Activated CD4-positive, alpha-beta T cell treated with anti-CD3 and anti-CD28 coated beads, Interleukin-2, amount 50 U/mL, for 1 hour (primary cell): ENCODE results near the gene OXT.

Experiments
- DNase-seq: peaks from one replicate; pipeline ENCODE4 v3.0.0-alpha.2; 2020

The OXT gene

GRCh38 chr20:3088031-3088430 is 16.6 kb downstream of the OXT start:
- no peak for DNase-seq

DNA sequence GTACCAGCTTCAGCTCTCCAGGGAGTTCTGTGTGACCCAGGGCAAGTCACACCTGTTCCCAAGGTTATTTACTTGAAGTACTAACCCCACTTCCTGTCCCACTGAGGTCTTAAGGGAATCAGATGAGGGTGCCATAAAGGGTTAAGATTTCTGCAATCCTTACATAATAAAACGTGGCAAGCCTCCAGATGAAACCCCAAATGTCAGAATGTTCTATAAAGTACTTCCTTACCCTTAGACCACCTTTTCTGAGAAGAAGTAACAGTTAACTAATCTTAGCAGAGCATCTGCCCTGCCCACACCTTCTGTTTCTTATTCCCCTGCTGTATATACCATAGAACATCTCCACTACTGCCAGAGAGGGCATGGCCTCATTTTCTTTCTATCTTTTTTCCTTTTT is 19.1 kb downstream of the OXT start:
- DNase-seq = no peak

GRCh38 chr20:3092611-3093379 is 21.4 kb downstream of the OXT start:
- peak; percentile 54 for DNase-seq

DNA sequence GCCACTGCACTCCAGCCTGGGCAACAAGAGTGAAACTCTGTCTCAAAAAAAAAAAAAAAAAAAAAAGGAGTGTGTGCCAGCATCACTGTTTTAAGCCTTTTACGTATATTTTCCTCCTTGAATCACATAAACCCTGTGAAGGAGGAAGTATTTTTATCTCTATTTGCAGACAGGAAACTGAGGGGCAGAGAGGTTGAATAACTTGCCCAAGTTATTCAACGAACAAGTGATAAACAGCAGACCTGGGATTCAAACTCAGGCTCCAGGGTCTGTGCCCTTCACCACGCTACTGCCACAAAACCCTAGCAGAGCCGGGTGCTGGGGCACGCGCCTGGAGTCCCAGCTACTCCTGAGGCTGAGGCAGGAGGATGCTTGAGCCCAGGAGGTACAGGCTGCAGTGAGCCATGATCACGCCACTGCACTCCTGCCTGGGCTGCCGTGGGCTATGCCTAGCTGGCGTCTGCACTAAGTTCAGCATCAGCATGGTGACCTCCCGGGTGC is 22.5 kb downstream of the OXT start:
- DNase-seq = peak; percentile 32

DNA sequence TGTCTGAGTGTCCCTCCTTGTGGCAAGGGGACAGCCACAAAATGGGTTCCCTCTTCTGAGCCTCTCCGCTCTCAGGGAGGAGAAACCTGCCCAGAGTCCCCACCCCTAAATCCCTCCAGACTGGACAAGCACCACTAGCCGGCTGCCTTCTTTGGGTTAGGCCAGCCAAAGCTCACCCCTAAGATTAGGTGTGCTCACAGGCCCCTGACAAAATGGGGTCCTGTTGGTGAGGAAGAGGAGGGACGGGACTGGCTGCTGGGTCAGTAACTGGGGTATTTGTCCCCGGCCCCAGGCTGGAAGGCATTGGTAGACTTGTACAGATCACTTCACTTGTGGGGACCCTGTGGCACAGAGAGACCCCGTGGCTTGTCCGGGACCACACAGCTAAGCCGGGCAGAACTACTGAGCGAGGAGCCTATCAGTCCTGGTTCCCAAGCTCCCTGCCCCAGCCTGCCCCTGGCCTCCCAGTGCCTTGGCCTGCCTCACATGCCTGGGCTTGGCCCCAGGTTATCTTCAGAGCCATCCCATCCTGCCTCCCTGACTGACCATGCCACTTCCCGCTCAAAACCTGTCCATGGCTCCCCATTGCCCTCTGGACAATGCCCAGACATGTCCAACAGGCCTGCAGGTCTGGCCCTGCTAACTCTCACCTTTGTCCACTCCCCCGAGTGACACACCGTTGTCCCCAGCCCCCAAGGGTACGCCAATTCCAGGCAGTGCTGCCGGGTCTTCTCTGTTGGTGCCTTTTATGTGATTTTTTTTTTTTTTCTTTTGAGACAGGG is 23.6 kb downstream of the OXT start:
- DNase-seq = no peak

GRCh38 chr20:3100480-3100879 is 29.1 kb downstream of the OXT start:
- no peak for DNase-seq

GRCh38 chr20:3101251-3101650 is 29.8 kb downstream of the OXT start:
- DNase-seq = no peak

GRCh38 chr20:3101737-3102574 is 30.5 kb downstream of the OXT start:
- peak; percentile 39 for DNase-seq

DNA sequence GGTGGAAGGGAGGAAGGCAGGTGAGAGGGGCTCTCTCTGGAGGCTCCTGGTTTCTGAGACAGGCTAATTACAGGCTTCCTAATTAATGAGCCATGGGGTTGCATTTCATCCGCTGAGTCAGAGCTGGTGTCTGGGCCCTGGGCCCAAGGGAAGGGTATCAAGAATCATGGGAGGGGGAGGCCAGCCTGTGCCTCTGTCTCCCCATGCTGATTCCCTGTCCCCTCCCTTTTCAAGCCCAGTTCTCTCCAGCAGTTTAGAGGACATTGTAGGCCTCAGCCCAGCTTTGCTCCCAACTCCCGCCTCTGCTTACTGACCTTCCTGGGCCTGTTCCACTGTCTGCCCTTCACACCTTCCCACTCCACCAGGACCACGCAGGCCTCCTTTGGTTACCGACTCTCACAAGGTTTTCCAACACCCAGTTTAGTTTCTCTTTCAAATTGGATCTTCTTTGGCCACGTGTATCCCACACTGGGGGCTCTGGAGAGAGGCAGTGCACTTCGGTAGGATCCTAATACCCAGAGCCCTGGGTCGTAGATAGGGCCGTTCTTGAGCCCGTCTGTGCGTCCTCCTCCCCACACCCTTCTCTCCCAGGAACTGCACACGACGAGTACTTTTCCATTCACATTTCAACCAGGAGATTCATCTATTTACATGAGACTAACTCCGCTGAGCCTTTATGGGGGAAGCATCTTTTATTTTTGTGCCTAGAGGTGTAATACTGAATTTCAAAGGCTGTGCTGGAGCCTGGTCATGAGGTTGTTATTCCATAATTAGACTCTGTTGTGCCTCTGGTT is 31.4 kb downstream of the OXT start:
- no peak for DNase-seq

- DNase-seq = no peak
These were observed 32.1 kb downstream of the OXT start for GRCh38 chr20:3103369-3104032.

- no peak for DNase-seq
These were observed 34.1 kb downstream of the OXT start for GRCh38 chr20:3105256-3106137.

- DNase-seq = no peak
These were observed 34.8 kb downstream of the OXT start for GRCh38 chr20:3106185-3106584.

DNA sequence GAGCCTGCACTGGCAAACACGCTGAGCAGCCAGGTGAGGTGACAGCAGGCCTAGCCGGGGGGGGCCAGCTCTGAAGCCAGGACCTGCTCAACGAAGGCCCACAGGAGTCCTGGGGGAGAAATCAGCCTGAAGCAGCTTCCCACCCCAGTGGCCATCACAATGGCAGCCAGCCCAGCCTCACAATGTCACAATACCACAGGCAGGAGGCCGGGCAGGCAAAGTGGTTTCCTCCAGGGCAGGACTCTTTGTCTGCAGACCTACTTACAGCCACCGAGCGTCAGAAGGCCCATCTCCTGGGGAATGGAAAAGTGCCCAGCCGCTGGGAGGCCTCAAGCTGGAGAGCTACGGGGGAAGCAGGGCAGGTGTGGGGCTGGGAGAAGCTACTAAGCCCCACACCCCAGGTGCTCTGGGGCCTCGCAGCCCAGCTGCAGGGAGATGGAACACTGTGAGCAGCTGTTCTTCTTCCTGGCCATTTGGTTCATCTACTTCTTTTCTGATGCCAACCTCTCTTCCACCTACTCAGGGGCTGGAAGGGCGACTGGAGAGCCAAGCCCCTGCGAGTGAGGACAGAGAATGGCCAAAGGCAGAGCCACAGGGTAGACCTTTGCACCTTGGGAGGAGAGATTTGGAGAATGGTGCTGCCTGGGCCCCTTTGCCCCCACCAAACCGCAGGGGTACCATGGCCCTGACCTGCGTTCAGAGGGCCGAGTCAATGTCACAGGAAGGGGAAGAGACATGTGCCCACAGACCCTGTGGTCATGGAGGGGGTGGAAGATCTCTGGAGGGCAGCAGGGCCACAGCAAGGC is 35.4 kb downstream of the OXT start:
- DNase-seq = no peak

GRCh38 chr20:3107464-3108025 is 36.1 kb downstream of the OXT start:
- DNase-seq = no peak

GRCh38 chr20:3109350-3110302 is 38.2 kb downstream of the OXT start:
- no peak for DNase-seq

- DNase-seq = no peak
These were observed 40.1 kb downstream of the OXT start for GRCh38 chr20:3111507-3111906.

- no peak for DNase-seq
These were observed 40.6 kb downstream of the OXT start for GRCh38 chr20:3111995-3112394.
